Measurements from ENCODE around the gene NDC1.

GRCh38 chr1:53800621-53801020, 37.5 kb downstream of the NDC1 start:
- TF ChIP-seq, protein P1, sequence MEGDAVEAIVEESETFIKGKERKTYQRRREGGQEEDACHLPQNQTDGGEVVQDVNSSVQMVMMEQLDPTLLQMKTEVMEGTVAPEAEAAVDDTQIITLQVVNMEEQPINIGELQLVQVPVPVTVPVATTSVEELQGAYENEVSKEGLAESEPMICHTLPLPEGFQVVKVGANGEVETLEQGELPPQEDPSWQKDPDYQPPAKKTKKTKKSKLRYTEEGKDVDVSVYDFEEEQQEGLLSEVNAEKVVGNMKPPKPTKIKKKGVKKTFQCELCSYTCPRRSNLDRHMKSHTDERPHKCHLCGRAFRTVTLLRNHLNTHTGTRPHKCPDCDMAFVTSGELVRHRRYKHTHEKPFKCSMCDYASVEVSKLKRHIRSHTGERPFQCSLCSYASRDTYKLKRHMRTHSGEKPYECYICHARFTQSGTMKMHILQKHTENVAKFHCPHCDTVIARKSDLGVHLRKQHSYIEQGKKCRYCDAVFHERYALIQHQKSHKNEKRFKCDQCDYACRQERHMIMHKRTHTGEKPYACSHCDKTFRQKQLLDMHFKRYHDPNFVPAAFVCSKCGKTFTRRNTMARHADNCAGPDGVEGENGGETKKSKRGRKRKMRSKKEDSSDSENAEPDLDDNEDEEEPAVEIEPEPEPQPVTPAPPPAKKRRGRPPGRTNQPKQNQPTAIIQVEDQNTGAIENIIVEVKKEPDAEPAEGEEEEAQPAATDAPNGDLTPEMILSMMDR (IDR thresholded peaks at IDR 0.05; ENCODE audit: extremely low read depth in 1 of 2, insufficient read depth in 1 of 2, low read depth in 1 of 2, low read length in 2 of 2): no peak
- TF ChIP-seq POLR2A (IDR thresholded peaks at IDR 0.05; ENCODE audit: low read depth, low read length): no peak

Data from endothelial cell of umbilical vein (primary cell).